CD4-positive, alpha-beta memory T cell (primary cell): ENCODE results near the gene DLX1. TPM values are rescaled to one million over a fixed set of nuclear protein-coding genes. Genes with fewer than 3 reads are reported as not detected.
A peak's percentile ranks its signal among the peaks of the same experiment; 100 is the strongest.

Source experiments
- CTCF ChIA-PET: fragments of 350-600 bp; sonication (Branson Sonifier 250); formaldehyde crosslinking; loops from one replicate; lab custom pipeline; 2021; ENCODE audit warnings: inconsistent platforms; ENCODE audit not compliant: partially characterized antibody; lab: Charles Lee
- POLR2A ChIA-PET: fragments of 350-600 bp; sonication (Branson Sonifier 250); formaldehyde crosslinking; loops from one replicate; lab custom pipeline; 2021; ENCODE audit not compliant: partially characterized antibody; lab: Charles Lee
- DNase-seq, 5 donors: peaks; one replicate each; pipeline versions ENCODE4 v3.0.0 to v3.0.0-alpha.2; 2020 to 2022; ENCODE audit warnings: mixed read lengths in 1 of 5
- H3K27ac ChIP-seq: one replicate; pipeline ENCODE4 v1.7.0; 2013; ENCODE audit warnings: low read depth, low read length
- H3K27me3 ChIP-seq: 2 replicates; pipeline ENCODE4 v1.7.0; 2013; ENCODE audit warnings: mild to moderate bottlenecking, low read length, moderate library complexity; ENCODE audit not compliant: insufficient read depth
- H3K36me3 ChIP-seq: 2 replicates; pipeline ENCODE4 v1.7.0; 2013; ENCODE audit warnings: mild to moderate bottlenecking, low read length, moderate library complexity; ENCODE audit not compliant: insufficient read depth
- H3K4me1 ChIP-seq: 2 replicates; pipeline ENCODE4 v1.7.0; 2013; ENCODE audit warnings: mild to moderate bottlenecking, low read length, moderate library complexity; ENCODE audit not compliant: insufficient read depth
- H3K4me3 ChIP-seq, 2 donors: one replicate each; pipeline ENCODE4 v1.7.0; 2013; ENCODE audit warnings: low read length in 2 of 2, mild to moderate bottlenecking in 1 of 2
- H3K9me3 ChIP-seq, 2 donors: one replicate each; pipeline ENCODE4 v1.7.0; 2013; ENCODE audit warnings: low read length in 2 of 2, control low read depth in 1 of 2; ENCODE audit not compliant: control insufficient read depth in 1 of 2
- H3K27ac Mint-ChIP-seq, 7 donors: one replicate each; pipeline ENCODE4 v1.8.0; 2020 to 2021; ENCODE audit warnings: mixed read lengths in 7 of 7, mild to moderate bottlenecking in 6 of 7, inconsistent platforms in 3 of 7, moderate library complexity in 3 of 7
- H3K27me3 Mint-ChIP-seq, 2 donors: one replicate each; pipeline ENCODE4 v1.8.0; 2020 to 2021; ENCODE audit warnings: mixed read lengths in 2 of 2
- H3K36me3 Mint-ChIP-seq, 2 donors: one replicate each; pipeline ENCODE4 v1.8.0; 2020 to 2021; ENCODE audit warnings: mixed read lengths in 2 of 2, inconsistent platforms in 1 of 2, mild to moderate bottlenecking in 1 of 2
- H3K4me1 Mint-ChIP-seq, 4 donors: one replicate each; pipeline ENCODE4 v1.8.0; 2020 to 2021; ENCODE audit warnings: mixed read lengths in 4 of 4, mild to moderate bottlenecking in 1 of 4
- H3K4me3 Mint-ChIP-seq, 8 donors: one replicate each; pipeline ENCODE4 v1.8.0; 2020 to 2021; ENCODE audit warnings: mixed read lengths in 8 of 8, mild to moderate bottlenecking in 7 of 8, moderate library complexity in 6 of 8, inconsistent platforms in 3 of 8
- H3K9me3 Mint-ChIP-seq, 8 donors: one replicate each; pipeline ENCODE4 v1.8.0; 2020 to 2021; ENCODE audit warnings: mixed read lengths in 8 of 8, mild to moderate bottlenecking in 5 of 8, inconsistent platforms in 3 of 8, moderate library complexity in 1 of 8
- intact Hi-C: fragments of 100-400 bp; cut with micrococcal nuclease; formaldehyde crosslinking; loops from one replicate; pipeline ENCODE4 v1.15.1; 2023
- polyA plus RNA-seq, 2 donors: library from polyadenylated mRNA; unstranded; fragments of 300-500 nt; fragmentation: Illumina TruSeq; gene quantifications; one replicate each; pipeline ENCODE4 v1.2.3, GENCODE V29; 2021
- total RNA-seq, 2 experiments: library from RNA; stranded (reverse); gene quantifications; one replicate each; pipeline ENCODE4 v1.2.3, GENCODE V29; 2021

The DLX1 gene
- total and polyA plus RNA-seq, 4 experiments from 2014 or later: not detected

DNA sequence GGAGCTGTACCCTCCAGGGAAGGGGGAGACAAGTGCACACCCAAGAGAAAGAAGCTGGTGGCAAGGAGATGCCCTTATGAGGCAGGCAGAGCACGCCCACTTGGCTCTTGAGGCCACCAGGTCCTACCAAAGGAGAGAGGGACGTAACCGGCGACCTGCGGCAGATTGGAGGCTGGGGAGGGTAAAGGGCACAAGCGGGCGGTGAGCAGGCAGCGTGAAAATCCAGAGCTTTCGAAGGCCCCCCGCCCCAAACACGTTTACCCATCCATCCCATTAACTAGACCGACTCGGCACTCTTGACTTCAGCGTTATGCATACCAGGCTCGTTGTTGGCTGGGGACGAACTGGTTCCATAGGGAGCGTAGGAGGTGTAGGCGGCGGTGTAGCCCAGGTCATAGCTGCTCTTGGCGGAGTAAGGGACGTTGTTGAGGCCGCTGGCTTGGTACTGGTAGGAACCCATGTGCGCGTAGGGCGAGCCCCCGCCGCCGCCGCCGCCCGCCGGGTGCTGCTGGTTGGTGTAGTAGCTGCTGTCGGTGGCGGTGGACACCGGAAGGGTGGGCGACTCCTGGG, 16.6 kb downstream of the DLX1 start:
- peaks cover 0 to 6% of the 10 kb centered on the region in 2 donors for H3K36me3 Mint-ChIP-seq
- H3K27ac Mint-ChIP-seq: peak overlapping the region in 6 of 7 donors; percentile 54 to 89 (median 84)
- peaks cover 26 to 72% (median 53%) of the 10 kb centered on the region in 4 donors for H3K4me1 Mint-ChIP-seq
- H3K4me3 Mint-ChIP-seq: peak overlapping the region; percentile 79 to 91 (median 86)
- intact Hi-C loops: loop anchor here (1.0 to 10.0 kb wide), 7 partner anchors 8 to 455 kb away; partner anchors contain the start of genes DLX1, DYNC1I2, HAT1 and METAP1D
- H3K27me3 ChIP-seq: peaks cover 96% of the 10 kb centered on the region
- POLR2A ChIA-PET: interaction anchor here (0.6 to 13.6 kb wide), 7 partner anchors 14 to 454 kb away, joined by 3 to 186 read pairs (median 4); partner anchors contain the start of genes DLX1, ITGA6 and PDK1
- peak overlapping the region; percentile 23 to 60 for H3K4me3 ChIP-seq
- peak in 2 of 5 donors; percentile 46 to 60 for DNase-seq
- peaks cover 86% of the 10 kb centered on the region for H3K4me1 ChIP-seq
- no peak overlapping the region for H3K27ac ChIP-seq
- CTCF ChIA-PET: interaction anchor here (0.5 to 4.1 kb wide), 5 partner anchors 10 to 360 kb away, joined by 3 to 24 read pairs (median 4); no protein-coding TSS in a partner anchor
- no peaks in the 10 kb centered on the region for H3K36me3 ChIP-seq
- H3K27me3 Mint-ChIP-seq: peaks cover 57 to 58% of the 10 kb centered on the region in 2 donors
- H3K9me3 Mint-ChIP-seq: peaks cover 0 to 21% (median 2%) of the 10 kb centered on the region in 8 donors
- H3K9me3 ChIP-seq: no peaks in the 10 kb centered on the region

DNA sequence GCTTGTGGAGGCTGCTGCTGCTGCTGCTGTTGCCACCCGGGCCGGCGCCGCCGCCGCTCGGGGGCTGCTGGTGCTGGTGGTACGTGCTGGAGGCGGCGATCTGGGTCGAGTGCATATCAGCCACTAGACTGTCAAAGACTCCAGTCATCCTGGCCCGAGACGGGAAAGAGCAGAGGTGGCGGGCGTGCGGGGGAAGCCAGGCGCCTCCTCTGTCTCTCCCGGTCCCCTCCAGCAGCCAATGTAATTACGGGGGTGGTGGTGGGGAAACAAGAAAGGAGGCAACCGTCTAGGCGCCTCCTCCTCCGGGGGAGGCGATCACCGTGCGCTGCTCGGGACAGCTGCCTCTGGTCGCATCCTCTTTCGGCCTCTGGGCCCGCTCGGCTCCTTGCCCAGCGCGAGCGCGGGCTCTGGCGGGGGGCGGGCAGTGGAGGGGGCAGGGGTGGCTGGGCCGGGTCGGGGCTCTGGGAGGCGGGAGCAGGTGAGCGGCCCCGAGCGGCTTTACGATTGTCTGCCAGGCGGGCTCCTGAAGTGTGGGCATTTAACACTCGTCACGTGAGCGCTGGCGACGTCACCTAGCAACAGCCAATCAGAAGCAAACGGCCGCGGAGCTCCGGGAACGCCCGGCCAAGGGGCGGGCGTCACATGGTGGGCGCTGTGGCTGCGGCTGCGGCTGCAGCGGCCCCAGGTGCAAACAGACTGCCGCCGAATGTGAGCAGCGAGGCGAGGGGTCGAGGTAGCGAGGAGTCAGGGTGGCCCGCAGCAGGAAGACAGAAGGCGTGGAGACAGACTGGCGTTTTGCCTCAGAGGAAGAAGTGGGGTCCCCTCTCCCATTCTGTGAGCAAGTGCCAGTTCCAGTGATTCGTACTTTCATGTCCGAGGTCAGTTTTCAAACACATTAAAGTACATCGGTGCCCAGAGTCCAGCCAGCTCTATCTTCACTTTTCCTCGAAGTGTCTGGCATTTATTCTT, 17.4 kb downstream of the DLX1 start, which contains the start of gene DLX2:
TSS of gene DLX2 (minus strand) at position 510 of the 969 bp plus-strand sequence. CDS start at position 148, 362 bp downstream.
- Histone ChIP-seq H3K27ac (no peak within 1 kb of the TSS), H3K4me1 (peaks cover 80% of the 10 kb centered on the region), H3K36me3 (no peaks in the 10 kb centered on the region), H3K9me3 (no peaks in the 10 kb centered on the region), H3K4me3 (peak within 1 kb of the TSS; percentile 23 to 60), H3K27me3 (peaks cover 92% of the 10 kb centered on the region)
- H3K4me1 Mint-ChIP-seq: peaks cover 26 to 65% (median 52%) of the 10 kb centered on the region in 4 donors
- H3K36me3 Mint-ChIP-seq: peaks cover 0 to 6% of the 10 kb centered on the region in 2 donors
- peak within 1 kb of the TSS; percentile 79 to 91 (median 86) for H3K4me3 Mint-ChIP-seq
- intact Hi-C loops: loop anchor here (1.0 to 10.0 kb wide), 8 partner anchors 8 to 455 kb away; partner anchors contain the start of genes DLX1, DYNC1I2, HAT1 and METAP1D
- H3K9me3 Mint-ChIP-seq: peaks cover 0 to 21% (median 2%) of the 10 kb centered on the region in 8 donors
- POLR2A ChIA-PET: interaction anchor here (0.6 to 13.6 kb wide), 6 partner anchors 15 to 360 kb away, joined by 3 to 186 read pairs (median 4); partner anchors contain the start of genes DLX1, ITGA6 and METAP1D
- H3K27ac Mint-ChIP-seq: peak within 1 kb of the TSS in 6 of 7 donors; percentile 54 to 93 (median 86)
- CTCF ChIA-PET: interaction anchor here (0.5 to 4.1 kb wide), 9 partner anchors 10 to 401 kb away, joined by 3 to 24 read pairs (median 4); no protein-coding TSS in a partner anchor
- DNase-seq: peak in 3 of 5 donors; percentile 52 to 60 (median 52)
- H3K27me3 Mint-ChIP-seq: peaks cover 57 to 59% of the 10 kb centered on the region in 2 donors

DNA sequence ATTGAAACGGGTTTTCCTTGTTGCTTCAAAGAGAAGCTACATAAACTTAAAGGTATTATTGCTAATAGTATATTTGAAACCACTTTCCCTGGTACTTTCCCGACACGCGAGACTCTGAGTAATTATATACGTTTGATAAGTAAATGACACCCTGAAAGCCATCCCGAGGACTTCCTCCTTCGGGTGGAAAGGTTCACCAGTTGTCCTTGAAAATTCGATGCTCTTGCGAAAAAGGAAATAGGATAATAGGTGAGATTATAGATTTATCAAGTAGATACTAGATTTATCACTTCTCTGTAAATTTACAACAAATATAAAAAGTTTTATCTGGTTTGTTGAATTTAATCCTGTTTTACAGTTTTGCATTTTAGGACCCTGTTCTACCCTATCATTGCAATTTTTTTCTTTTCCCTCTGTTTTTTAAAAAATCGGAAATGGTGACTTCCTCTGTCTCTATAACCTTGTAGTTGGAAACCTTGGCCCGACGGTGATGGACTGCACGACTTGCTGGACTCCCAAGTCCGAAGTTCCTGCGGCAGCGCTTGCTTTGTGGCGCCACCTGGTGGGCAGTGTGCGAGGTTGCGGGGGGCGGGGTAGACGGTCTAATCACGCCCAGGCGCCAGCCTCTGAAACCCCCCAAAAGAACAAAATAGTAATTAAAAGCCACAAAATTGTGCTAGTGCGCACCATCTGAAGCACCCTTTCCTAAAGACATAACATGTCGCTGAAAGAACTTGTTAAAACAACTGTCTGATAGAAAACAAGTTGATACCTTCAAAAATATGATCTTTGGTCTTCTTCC, 18.4 kb downstream of the DLX1 start:
- H3K27me3 ChIP-seq: peaks cover 90% of the 10 kb centered on the region
- Mint-ChIP-seq H3K4me1 (peaks cover 23 to 67% (median 50%) of the 10 kb centered on the region in 4 donors), H3K36me3 (peaks cover 0 to 6% of the 10 kb centered on the region in 2 donors), H3K27ac (peak overlapping the region in 6 of 7 donors; percentile 2 to 93 (median 79)), H3K27me3 (peaks cover 62 to 63% of the 10 kb centered on the region in 2 donors), H3K9me3 (peaks cover 0 to 19% (median 2%) of the 10 kb centered on the region in 8 donors), H3K4me3 (peak overlapping the region; percentile 74 to 91 (median 86))
- no peak overlapping the region for H3K27ac ChIP-seq
- peak in 3 of 5 donors; percentile 51 to 62 (median 60) for DNase-seq
- intact Hi-C loops: loop anchor here (1.0 to 10.0 kb wide), 9 partner anchors 19 to 505 kb away; partner anchors contain the start of genes DLX1, DYNC1I2, HAT1 and METAP1D
- CTCF ChIA-PET: interaction anchor here (0.9 to 4.1 kb wide), 17 partner anchors 8 to 415 kb away, joined by 3 to 24 read pairs (median 5); no protein-coding TSS in a partner anchor
- no peaks in the 10 kb centered on the region for H3K9me3 ChIP-seq
- peak overlapping the region in 1 of 2 donors; percentile 60 for H3K4me3 ChIP-seq
- peaks cover 74% of the 10 kb centered on the region for H3K4me1 ChIP-seq
- POLR2A ChIA-PET: interaction anchor here (1.0 to 13.6 kb wide), 5 partner anchors 8 to 359 kb away, joined by 3 to 186 read pairs (median 3); partner anchors contain the start of genes DLX1 and METAP1D
- H3K36me3 ChIP-seq: no peaks in the 10 kb centered on the region

DNA sequence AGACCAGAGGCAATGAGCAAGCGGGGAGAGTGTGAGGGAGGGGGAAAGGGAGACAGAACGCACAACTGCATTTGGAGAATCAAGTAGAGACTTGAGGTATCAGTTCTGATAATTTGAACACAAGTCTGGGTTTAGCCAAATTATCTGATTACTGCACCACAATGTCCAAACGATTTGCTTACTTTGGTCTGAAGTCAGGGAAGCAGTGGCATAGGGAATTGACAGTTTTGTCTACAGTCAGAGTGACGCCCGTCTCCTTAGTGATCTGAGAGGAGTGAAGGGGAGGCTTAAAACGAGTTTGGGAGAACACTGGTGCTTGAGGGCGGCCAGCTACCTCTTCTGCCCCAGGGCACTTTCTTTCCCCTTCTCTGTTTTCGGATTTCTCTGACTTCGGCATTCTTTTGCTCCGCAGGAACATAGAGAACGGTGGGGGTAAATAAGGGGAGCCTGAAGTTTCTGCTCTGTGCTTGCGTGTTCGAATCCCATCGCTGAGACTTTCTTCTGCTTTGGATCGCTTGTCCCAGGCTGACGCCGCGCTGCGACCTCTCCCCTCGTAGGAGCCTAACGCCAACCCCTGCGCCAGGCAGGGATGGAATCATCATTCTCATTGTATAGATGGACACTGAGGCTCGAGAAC, 20.3 kb downstream of the DLX1 start:
- Histone ChIP-seq H3K9me3 (no peaks in the 10 kb centered on the region), H3K27me3 (peaks cover 72% of the 10 kb centered on the region), H3K36me3 (no peaks in the 10 kb centered on the region), H3K4me3 (no peak overlapping the region), H3K27ac (no peak overlapping the region), H3K4me1 (peaks cover 55% of the 10 kb centered on the region)
- intact Hi-C loops: loop anchor here (2.0 to 10.0 kb wide), 2 partner anchors 111 to 507 kb away; partner anchors contain the start of gene METAP1D
- Mint-ChIP-seq H3K27ac (peak overlapping the region in 3 of 7 donors; percentile 37 to 85 (median 68)), H3K4me3 (peak overlapping the region in 4 of 8 donors; percentile 20 to 68 (median 24)), H3K4me1 (peaks cover 24 to 65% (median 48%) of the 10 kb centered on the region in 4 donors), H3K9me3 (peaks cover 0 to 17% (median under 1%) of the 10 kb centered on the region in 8 donors), H3K36me3 (peaks cover 0 to 6% of the 10 kb centered on the region in 2 donors), H3K27me3 (peaks cover 70 to 73% of the 10 kb centered on the region in 2 donors)
- ChIA-PET POLR2A (interaction anchor here (13.6 kb wide), 1 partner anchor 18 kb away, joined by 186 read pairs; the partner anchor contains the start of gene DLX1), CTCF (interaction anchor here (1.2 to 2.1 kb wide), 12 partner anchors 10 to 505 kb away, joined by 3 to 11 read pairs (median 5); no protein-coding TSS in a partner anchor)
- no peak for DNase-seq

DNA sequence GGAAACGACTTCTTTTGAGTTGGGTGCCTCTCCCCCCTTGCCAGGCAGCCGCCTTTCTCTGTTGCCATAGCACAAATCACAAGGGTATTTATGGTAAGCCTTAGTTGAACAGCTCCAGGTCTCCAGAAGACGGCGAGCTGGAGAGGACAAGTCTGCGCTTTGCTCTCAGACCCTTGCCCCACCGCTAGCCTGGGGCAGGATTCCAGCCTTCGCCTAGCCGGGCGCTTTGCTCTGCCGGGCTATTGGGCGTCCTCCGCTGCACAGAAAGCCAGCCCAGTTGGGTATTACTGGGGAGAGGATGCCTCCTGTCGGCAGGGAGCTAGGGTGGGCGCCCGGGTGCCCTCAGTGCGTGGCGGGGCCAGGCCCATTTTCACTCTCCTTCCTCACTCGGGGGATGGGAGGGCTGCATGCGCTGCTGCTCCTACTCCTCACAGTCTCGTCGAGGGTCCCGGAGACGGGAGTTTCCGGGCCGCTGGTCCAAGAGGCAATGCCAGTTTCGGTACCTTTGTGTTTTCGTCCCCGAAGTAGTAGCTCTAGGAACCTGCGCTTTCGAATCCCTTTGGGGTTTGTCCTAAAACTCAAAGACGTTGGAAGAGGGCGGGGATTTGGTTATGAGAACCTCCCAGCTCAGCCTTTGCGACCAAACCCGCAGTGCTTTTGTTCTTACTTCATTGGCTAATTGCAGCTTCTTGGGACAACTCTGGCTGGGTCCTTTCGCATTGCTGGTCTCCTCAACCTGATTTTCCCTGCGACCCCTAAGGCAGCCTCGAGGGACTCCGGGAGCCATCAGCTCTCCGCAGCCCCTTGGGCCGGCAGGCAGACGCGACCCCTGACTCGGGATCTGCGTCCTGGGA, 21.0 kb downstream of the DLX1 start:
- Mint-ChIP-seq H3K4me1 (peaks cover 21 to 57% (median 42%) of the 10 kb centered on the region in 4 donors), H3K9me3 (peaks cover 0 to 12% (median under 1%) of the 10 kb centered on the region in 8 donors), H3K27me3 (peaks cover 65 to 70% of the 10 kb centered on the region in 2 donors), H3K4me3 (peak overlapping the region in 7 of 8 donors; percentile 20 to 68 (median 38)), H3K27ac (peak overlapping the region in 3 of 7 donors; percentile 22 to 85 (median 29)), H3K36me3 (peaks cover 0 to 6% of the 10 kb centered on the region in 2 donors)
- peaks cover 65% of the 10 kb centered on the region for H3K27me3 ChIP-seq
- H3K36me3 ChIP-seq: no peaks in the 10 kb centered on the region
- no peak overlapping the region for H3K4me3 ChIP-seq
- H3K4me1 ChIP-seq: peaks cover 47% of the 10 kb centered on the region
- no peak overlapping the region for H3K27ac ChIP-seq
- POLR2A ChIA-PET: interaction anchor here (0.6 to 13.6 kb wide), 2 partner anchors 19 to 316 kb away, joined by 3 to 186 read pairs; partner anchors contain the start of gene DLX1
- intact Hi-C loops: loop anchor here (10.0 kb wide), 1 partner anchor 112 kb away; the partner anchor contains the start of gene METAP1D
- H3K9me3 ChIP-seq: no peaks in the 10 kb centered on the region
- CTCF ChIA-PET: interaction anchor here (0.6 to 2.1 kb wide), 20 partner anchors 9 to 507 kb away, joined by 3 to 11 read pairs (median 3); no protein-coding TSS in a partner anchor
- peak in 4 of 5 donors; percentile 43 to 48 (median 46) for DNase-seq
